T-helper 1 cell treated with Interleukin-12 subunit alpha and Interleukin-12 subunit beta and Interleukin-4 antibody, amounts not matched to agents 30 μg/mL and 1 μg/mL, for 36 hours (primary cell): ENCODE results near the gene ZNF79.

Experiments
- H3K27ac Mint-ChIP-seq: one replicate; pipeline ENCODE4 v1.8.0; 2021; ENCODE audit warnings: mild to moderate bottlenecking, mixed read lengths
- H3K27me3 Mint-ChIP-seq: one replicate; pipeline ENCODE4 v1.8.0; 2021; ENCODE audit warnings: low read depth, mixed read lengths
- H3K36me3 Mint-ChIP-seq: one replicate; pipeline ENCODE4 v1.8.0; 2021; ENCODE audit warnings: low read depth, mixed read lengths
- H3K4me1 Mint-ChIP-seq: one replicate; pipeline ENCODE4 v1.8.0; 2021; ENCODE audit warnings: low read depth, mixed read lengths
- H3K4me3 Mint-ChIP-seq: one replicate; pipeline ENCODE4 v1.8.0; 2021; ENCODE audit warnings: mild to moderate bottlenecking, moderate library complexity, mixed read lengths
- H3K9me3 Mint-ChIP-seq: one replicate; pipeline ENCODE4 v1.8.0; 2021; ENCODE audit warnings: mixed read lengths

Gene ZNF79

GRCh38 chr9:127474592-127474991, 50.4 kb downstream of the ZNF79 start:
- H3K27ac Mint-ChIP-seq = no peak overlapping the region
- H3K9me3 Mint-ChIP-seq = no peaks in the 10 kb centered on the region
- H3K4me1 Mint-ChIP-seq = no peaks in the 10 kb centered on the region
- H3K27me3 Mint-ChIP-seq = no peaks in the 10 kb centered on the region
- no peak overlapping the region for H3K4me3 Mint-ChIP-seq
- H3K36me3 Mint-ChIP-seq = peaks cover 19% of the 10 kb centered on the region

- Mint-ChIP-seq H3K27me3 (no peaks in the 10 kb centered on the region), H3K4me1 (no peaks in the 10 kb centered on the region), H3K9me3 (no peaks in the 10 kb centered on the region), H3K36me3 (peaks cover 20% of the 10 kb centered on the region), H3K27ac (no peak overlapping the region), H3K4me3 (no peak overlapping the region)
Measured at GRCh38 chr9:127479507-127480081, 55.4 kb downstream of the ZNF79 start.

- no peaks in the 10 kb centered on the region for H3K9me3 Mint-ChIP-seq
- peaks cover 23% of the 10 kb centered on the region for H3K36me3 Mint-ChIP-seq
- H3K4me1 Mint-ChIP-seq = no peaks in the 10 kb centered on the region
- H3K27me3 Mint-ChIP-seq = no peaks in the 10 kb centered on the region
- H3K4me3 Mint-ChIP-seq = no peak overlapping the region
- no peak overlapping the region for H3K27ac Mint-ChIP-seq
Measured at GRCh38 chr9:127482662-127483061, 58.5 kb downstream of the ZNF79 start.

- no peaks in the 10 kb centered on the region for H3K9me3 Mint-ChIP-seq
Measured at GRCh38 chr9:127485995-127486394, 61.8 kb downstream of the ZNF79 start.

GRCh38 chr9:127488946-127489345, 64.8 kb downstream of the ZNF79 start:
- Mint-ChIP-seq H3K27ac (no peak overlapping the region), H3K9me3 (no peaks in the 10 kb centered on the region), H3K4me3 (no peak overlapping the region), H3K4me1 (no peaks in the 10 kb centered on the region), H3K27me3 (no peaks in the 10 kb centered on the region), H3K36me3 (peaks cover 17% of the 10 kb centered on the region)

More at GRCh38 chr9:127485995-127486394, 61.8 kb downstream of the ZNF79 start:
- Mint-ChIP-seq H3K4me3 (no peak overlapping the region), H3K27me3 (no peaks in the 10 kb centered on the region), H3K36me3 (peaks cover 14% of the 10 kb centered on the region), H3K4me1 (no peaks in the 10 kb centered on the region), H3K27ac (no peak overlapping the region)

- Mint-ChIP-seq H3K27me3 (no peaks in the 10 kb centered on the region), H3K9me3 (no peaks in the 10 kb centered on the region), H3K4me3 (no peak overlapping the region), H3K27ac (no peak overlapping the region), H3K36me3 (peaks cover 11% of the 10 kb centered on the region), H3K4me1 (no peaks in the 10 kb centered on the region)
Measured at GRCh38 chr9:127489471-127490115, 65.4 kb downstream of the ZNF79 start.

- no peaks in the 10 kb centered on the region for H3K4me1 Mint-ChIP-seq
Measured at GRCh38 chr9:127490535-127491230, 66.5 kb downstream of the ZNF79 start.

GRCh38 chr9:127491516-127491915, 67.3 kb downstream of the ZNF79 start:
- peaks cover 12% of the 10 kb centered on the region for H3K36me3 Mint-ChIP-seq
- H3K4me1 Mint-ChIP-seq = no peaks in the 10 kb centered on the region
- no peaks in the 10 kb centered on the region for H3K9me3 Mint-ChIP-seq
- H3K27ac Mint-ChIP-seq = no peak overlapping the region
- no peak overlapping the region for H3K4me3 Mint-ChIP-seq
- no peaks in the 10 kb centered on the region for H3K27me3 Mint-ChIP-seq

More at GRCh38 chr9:127490535-127491230, 66.5 kb downstream of the ZNF79 start:
- Mint-ChIP-seq H3K27ac (no peak overlapping the region), H3K27me3 (no peaks in the 10 kb centered on the region), H3K4me3 (no peak overlapping the region), H3K9me3 (no peaks in the 10 kb centered on the region), H3K36me3 (peaks cover 11% of the 10 kb centered on the region)

- Mint-ChIP-seq H3K36me3 (peaks cover 12% of the 10 kb centered on the region), H3K27ac (no peak overlapping the region), H3K4me1 (no peaks in the 10 kb centered on the region), H3K9me3 (no peaks in the 10 kb centered on the region), H3K4me3 (no peak overlapping the region), H3K27me3 (no peaks in the 10 kb centered on the region)
Measured at GRCh38 chr9:127492616-127493015, 68.4 kb downstream of the ZNF79 start.

GRCh38 chr9:127493592-127494303, 69.6 kb downstream of the ZNF79 start:
- H3K4me1 Mint-ChIP-seq = no peaks in the 10 kb centered on the region
- H3K36me3 Mint-ChIP-seq = peaks cover 12% of the 10 kb centered on the region
- H3K27me3 Mint-ChIP-seq = no peaks in the 10 kb centered on the region
- H3K4me3 Mint-ChIP-seq = no peak overlapping the region
- H3K9me3 Mint-ChIP-seq = no peaks in the 10 kb centered on the region
- no peak overlapping the region for H3K27ac Mint-ChIP-seq

- Mint-ChIP-seq H3K27ac (no peak overlapping the region), H3K27me3 (no peaks in the 10 kb centered on the region), H3K4me1 (no peaks in the 10 kb centered on the region), H3K36me3 (peaks cover 12% of the 10 kb centered on the region), H3K9me3 (no peaks in the 10 kb centered on the region), H3K4me3 (no peak overlapping the region)
Measured at GRCh38 chr9:127494304-127494702, 70.1 kb downstream of the ZNF79 start.
